Neural crest cell (in vitro differentiated cells): Measurements from ENCODE around the gene NUP214. TPM values are rescaled to one million over a fixed set of nuclear protein-coding genes. Genes with fewer than 3 reads are reported as not detected.
A peak's percentile ranks its signal among the peaks of the same experiment; 100 is the strongest.

ENCODE experiments used
- DNase-seq: peaks from one replicate; pipeline ENCODE4 v3.0.0; 2021; ENCODE audit warnings: low read depth, mixed read lengths, low spot score
- H3K27ac Mint-ChIP-seq: one replicate; pipeline ENCODE4 v1.8.0; 2021; ENCODE audit warnings: mild to moderate bottlenecking, mixed read lengths; ENCODE audit not compliant: unreplicated experiment
- H3K27me3 Mint-ChIP-seq: 2 replicates; pipeline ENCODE4 v1.8.0; 2021; ENCODE audit warnings: low read depth, mild to moderate bottlenecking, mixed read lengths
- H3K36me3 Mint-ChIP-seq: 2 replicates; pipeline ENCODE4 v1.8.0; 2021; ENCODE audit warnings: low read depth, mild to moderate bottlenecking, mixed read lengths
- H3K4me1 Mint-ChIP-seq: 2 replicates; pipeline ENCODE4 v1.8.0; 2021; ENCODE audit warnings: mixed read lengths
- H3K4me3 Mint-ChIP-seq: one replicate; pipeline ENCODE4 v1.8.0; 2021; ENCODE audit warnings: mild to moderate bottlenecking, mixed read lengths
- H3K9me3 Mint-ChIP-seq: 2 replicates; pipeline ENCODE4 v1.8.0; 2021; ENCODE audit warnings: mixed read lengths
- total RNA-seq: library from RNA; stranded (reverse); gene quantifications from 2 replicates; pipeline ENCODE4 v1.2.1, GENCODE V29; 2021
- TF ChIP-seq, protein P1 (sequence below): fragments of 200-600 bp; sonication (generic); conservative IDR thresholded peaks from 2 replicates; pipeline ENCODE4 v1.5.0; 2021; ENCODE audit warnings: antibody characterized with exemption, mild to moderate bottlenecking

The NUP214 gene
- total RNA-seq, 1 donor from 2014 or later, result 77.9 TPM

DNA sequence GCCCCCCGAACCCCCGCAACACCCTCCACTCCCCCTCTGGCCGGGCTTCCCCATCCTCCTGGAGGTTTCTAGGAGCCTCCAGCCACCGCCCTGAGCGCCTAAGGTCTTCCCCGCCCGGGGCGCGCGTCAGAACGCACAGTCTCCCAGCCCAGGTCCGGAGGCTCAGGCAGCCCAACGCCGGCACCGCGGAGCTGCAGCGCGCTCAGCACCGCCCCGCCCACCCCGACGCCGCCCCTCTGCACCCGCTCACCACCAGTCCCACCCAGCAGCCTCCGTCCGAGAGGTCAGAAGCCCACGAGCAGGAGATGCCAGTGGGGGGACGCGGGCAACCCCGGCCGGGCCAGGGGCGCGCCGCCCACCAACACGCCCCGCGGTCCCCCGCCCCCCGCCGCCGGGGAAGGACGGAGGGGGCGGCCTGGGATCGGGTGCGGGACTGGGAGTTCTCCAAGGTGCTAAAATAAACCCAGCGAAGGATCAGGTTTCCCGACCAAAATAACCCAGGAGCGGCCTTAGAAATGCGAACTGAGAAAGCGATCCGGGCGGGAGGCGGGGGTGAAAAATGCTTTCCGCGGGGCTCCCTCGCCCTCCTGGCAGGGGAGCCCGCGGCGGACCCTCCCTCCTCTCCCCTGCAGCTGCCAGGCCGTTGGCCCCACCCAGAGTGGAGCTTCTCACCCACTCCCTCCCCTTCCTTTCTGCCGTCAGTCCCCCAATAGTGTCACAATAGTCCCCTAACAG, 157.5 kb downstream of the NUP214 start:
- DNase-seq, result no peak
- Mint-ChIP-seq H3K4me1 (peaks cover 8% of the 10 kb centered on the region), H3K27me3 (peaks cover 53% of the 10 kb centered on the region), H3K9me3 (no peaks in the 10 kb centered on the region), H3K27ac (no peak overlapping the region), H3K4me3 (peak overlapping the region; percentile 31), H3K36me3 (no peaks in the 10 kb centered on the region)
- TF ChIP-seq, protein P1, sequence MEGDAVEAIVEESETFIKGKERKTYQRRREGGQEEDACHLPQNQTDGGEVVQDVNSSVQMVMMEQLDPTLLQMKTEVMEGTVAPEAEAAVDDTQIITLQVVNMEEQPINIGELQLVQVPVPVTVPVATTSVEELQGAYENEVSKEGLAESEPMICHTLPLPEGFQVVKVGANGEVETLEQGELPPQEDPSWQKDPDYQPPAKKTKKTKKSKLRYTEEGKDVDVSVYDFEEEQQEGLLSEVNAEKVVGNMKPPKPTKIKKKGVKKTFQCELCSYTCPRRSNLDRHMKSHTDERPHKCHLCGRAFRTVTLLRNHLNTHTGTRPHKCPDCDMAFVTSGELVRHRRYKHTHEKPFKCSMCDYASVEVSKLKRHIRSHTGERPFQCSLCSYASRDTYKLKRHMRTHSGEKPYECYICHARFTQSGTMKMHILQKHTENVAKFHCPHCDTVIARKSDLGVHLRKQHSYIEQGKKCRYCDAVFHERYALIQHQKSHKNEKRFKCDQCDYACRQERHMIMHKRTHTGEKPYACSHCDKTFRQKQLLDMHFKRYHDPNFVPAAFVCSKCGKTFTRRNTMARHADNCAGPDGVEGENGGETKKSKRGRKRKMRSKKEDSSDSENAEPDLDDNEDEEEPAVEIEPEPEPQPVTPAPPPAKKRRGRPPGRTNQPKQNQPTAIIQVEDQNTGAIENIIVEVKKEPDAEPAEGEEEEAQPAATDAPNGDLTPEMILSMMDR, result no peak

Other genes with a start within 250 kb of the NUP214 start
- gene QRFP, start 228.8 kb upstream of the NUP214 start, total RNA-seq, result not detected in 2 replicates
- 0.23 and 0.45 TPM in 2 replicates for gene FIBCD1, start 186.3 kb upstream of the NUP214 start, total RNA-seq
- 2.8 and 4.0 TPM in 2 replicates for gene LAMC3, start 116.4 kb upstream of the NUP214 start, total RNA-seq
- 118 and 122 TPM in 2 replicates for gene AIF1L, start 29.1 kb upstream of the NUP214 start, total RNA-seq
- 3.8 and 4.4 TPM in 2 replicates for gene FAM78A, start 150.9 kb downstream of the NUP214 start, total RNA-seq
- 5.8 and 6.9 TPM in 2 replicates for gene PLPP7, start 164.1 kb downstream of the NUP214 start, total RNA-seq